Osteoblast (primary cell): ENCODE measurements around the gene PTCHD1. TPM values are rescaled to one million over a fixed set of nuclear protein-coding genes. Genes with fewer than 3 reads are reported as not detected.

ENCODE experiments used
- DNase-seq: peaks from one replicate; pipeline ENCODE4 v3.0.0; 2011; ENCODE audit warnings: low spot score, mixed read lengths; ENCODE audit not compliant: insufficient read length; ENCODE audit errors: missing footprints
- H2AFZ ChIP-seq: 2 replicates; pipeline ENCODE4 v1.6.0; 2011; ENCODE audit warnings: mild to moderate bottlenecking, low read length
- H3K27ac ChIP-seq: 2 replicates; pipeline ENCODE4 v1.5.1; 2011; ENCODE audit warnings: mild to moderate bottlenecking, low read depth, low read length, moderate library complexity
- H3K27me3 ChIP-seq: 2 replicates; pipeline ENCODE4 v1.6.0; 2012; ENCODE audit warnings: mild to moderate bottlenecking, control low read depth, inconsistent platforms, low read length, moderate library complexity; ENCODE audit not compliant: insufficient read depth
- H3K36me3 ChIP-seq: 2 replicates; pipeline ENCODE4 v1.5.1; 2011; ENCODE audit warnings: mild to moderate bottlenecking, low read length, control low read depth, moderate library complexity; ENCODE audit not compliant: insufficient read depth
- H3K4me1 ChIP-seq: 2 replicates; pipeline ENCODE4 v1.5.1; 2011; ENCODE audit warnings: mild to moderate bottlenecking, low read length, control low read depth, moderate library complexity; ENCODE audit not compliant: insufficient read depth
- H3K4me2 ChIP-seq: 2 replicates; pipeline ENCODE4 v1.6.0; 2011; ENCODE audit warnings: mild to moderate bottlenecking, low read length; ENCODE audit not compliant: insufficient read depth
- H3K4me3 ChIP-seq: fragments of 200-600 bp; sonication (generic); 3 replicates; pipeline ENCODE4 v1.5.1; 2012; ENCODE audit warnings: mild to moderate bottlenecking, low read length, inconsistent platforms; ENCODE audit not compliant: insufficient read depth
- H3K79me2 ChIP-seq: 2 replicates; pipeline ENCODE4 v1.6.0; 2012; ENCODE audit warnings: mild to moderate bottlenecking, low read length, control low read depth, inconsistent platforms; ENCODE audit not compliant: insufficient read depth
- H3K9me3 ChIP-seq: 2 replicates; pipeline ENCODE4 v1.5.1; 2011; ENCODE audit warnings: low read depth, low read length, control low read depth
- H4K20me1 ChIP-seq: 2 replicates; pipeline ENCODE4 v1.6.0; 2012; ENCODE audit warnings: mild to moderate bottlenecking, low read length, control low read depth; ENCODE audit not compliant: insufficient read depth
- CTCF ChIP-seq: IDR thresholded peaks from 2 replicates; pipeline ENCODE4 v1.5.1; 2011; ENCODE audit warnings: mild to moderate bottlenecking, low read depth, low read length, moderate library complexity; ENCODE audit errors: extremely low read depth
- total RNA-seq: library from RNA; depleted of rRNA; stranded (reverse); fragments of >200 nt; gene quantifications from 2 replicates; pipeline ENCODE4 v1.2.3, GENCODE V29; 2012

PTCHD1 gene
- total RNA-seq, 1 donor, result not detected

GRCh38 chrX:23372220-23372902 is 37.7 kb downstream of the PTCHD1 start:
- Histone ChIP-seq H2AFZ (no peak overlapping the region), H4K20me1 (no peaks in the 10 kb centered on the region), H3K9me3 (no peaks in the 10 kb centered on the region), H3K36me3 (no peaks in the 10 kb centered on the region), H3K27ac (no peak overlapping the region), H3K79me2 (no peaks in the 10 kb centered on the region), H3K4me1 (peaks cover 3% of the 10 kb centered on the region), H3K4me3 (no peak overlapping the region), H3K4me2 (no peak overlapping the region), H3K27me3 (peaks cover 4% of the 10 kb centered on the region)
- no peak for DNase-seq
- TF ChIP-seq CTCF, result no peak

- peak; percentile 79 for DNase-seq
- H3K27ac ChIP-seq, result no peak overlapping the region
- no peak for TF ChIP-seq CTCF
Measured at GRCh38 chrX:23373129-23373804, 38.6 kb downstream of the PTCHD1 start.

GRCh38 chrX:23374291-23374690 is 39.6 kb downstream of the PTCHD1 start:
- Histone ChIP-seq H4K20me1 (no peaks in the 10 kb centered on the region), H2AFZ (no peak overlapping the region), H3K4me3 (no peak overlapping the region), H3K9me3 (no peaks in the 10 kb centered on the region), H3K27ac (no peak overlapping the region), H3K79me2 (no peaks in the 10 kb centered on the region), H3K27me3 (peaks cover 4% of the 10 kb centered on the region), H3K4me2 (no peak overlapping the region), H3K36me3 (no peaks in the 10 kb centered on the region), H3K4me1 (peaks cover 3% of the 10 kb centered on the region)
- no peak for TF ChIP-seq CTCF
- DNase-seq, result no peak

More at GRCh38 chrX:23373129-23373804, 38.6 kb downstream of the PTCHD1 start:
- no peaks in the 10 kb centered on the region for H3K36me3 ChIP-seq
- no peak overlapping the region for H2AFZ ChIP-seq
- H4K20me1 ChIP-seq, result no peaks in the 10 kb centered on the region
- H3K4me1 ChIP-seq, result peaks cover 3% of the 10 kb centered on the region
- H3K27me3 ChIP-seq, result peaks cover 4% of the 10 kb centered on the region
- no peaks in the 10 kb centered on the region for H3K79me2 ChIP-seq
- H3K9me3 ChIP-seq, result no peaks in the 10 kb centered on the region
- H3K4me2 ChIP-seq, result no peak overlapping the region
- no peak overlapping the region for H3K4me3 ChIP-seq

GRCh38 chrX:23376581-23376980 is 41.9 kb downstream of the PTCHD1 start:
- peaks cover 3% of the 10 kb centered on the region for H3K4me1 ChIP-seq
- DNase-seq, result no peak
- H3K4me3 ChIP-seq, result no peak overlapping the region
- H3K27me3 ChIP-seq, result peaks cover 4% of the 10 kb centered on the region
- H3K36me3 ChIP-seq, result no peaks in the 10 kb centered on the region
- no peak overlapping the region for H3K27ac ChIP-seq
- H3K9me3 ChIP-seq, result no peaks in the 10 kb centered on the region
- no peak for TF ChIP-seq CTCF
- no peaks in the 10 kb centered on the region for H3K79me2 ChIP-seq
- no peaks in the 10 kb centered on the region for H4K20me1 ChIP-seq
- no peak overlapping the region for H3K4me2 ChIP-seq
- no peak overlapping the region for H2AFZ ChIP-seq
